HepG2 (cell line): ENCODE measurements around the gene COASY. TPM values are rescaled to one million over a fixed set of nuclear protein-coding genes. Genes with fewer than 3 reads are reported as not detected.

Experiments used
- CHD4 ChIP-seq: fragments of 200-600 bp; sonication (generic); IDR thresholded peaks from 2 replicates; pipeline ENCODE4 v1.7.0; 2017; ENCODE audit warnings: mild to moderate bottlenecking, low read length, borderline replicate concordance
- GATAD1 ChIP-seq: IDR thresholded peaks from 2 replicates; pipeline ENCODE4 v1.6.1; 2016; ENCODE audit warnings: missing genetic modification reagents, missing compliant biosample characterization
- JUND ChIP-seq: sonication (generic); formaldehyde crosslinking; IDR thresholded peaks from 2 replicates; pipeline ENCODE4 v1.8.0; 2022; ENCODE audit warnings: mild to moderate bottlenecking, missing genetic modification reagents
- MXD4 ChIP-seq: IDR thresholded peaks from 2 replicates; pipeline ENCODE4 v1.6.1; 2016; ENCODE audit warnings: mild to moderate bottlenecking, missing biosample characterization, missing genetic modification reagents
- MYNN ChIP-seq: sonication (generic); formaldehyde crosslinking; IDR thresholded peaks from 2 replicates; pipeline ENCODE4 v1.4.0; 2020; ENCODE audit warnings: mild to moderate bottlenecking, low read depth, missing genetic modification reagents
- NFKBIZ ChIP-seq: IDR thresholded peaks from 2 replicates; pipeline ENCODE4 v1.6.1; 2018; ENCODE audit warnings: missing genetic modification reagents, missing compliant biosample characterization
- NR2C2 ChIP-seq: sonication (generic); formaldehyde crosslinking; IDR thresholded peaks from 2 replicates; pipeline ENCODE4 v1.4.0; 2020; ENCODE audit warnings: missing genetic modification reagents, mild to moderate bottlenecking, moderate library complexity, borderline replicate concordance
- RELA ChIP-seq: sonication (generic); formaldehyde crosslinking; IDR thresholded peaks from 2 replicates; pipeline ENCODE4 v1.4.0; 2020; ENCODE audit warnings: missing genetic modification reagents
- SNAI1 ChIP-seq: sonication (generic); formaldehyde crosslinking; IDR thresholded peaks from 2 replicates; pipeline ENCODE4 v1.5.0; 2020; ENCODE audit warnings: mild to moderate bottlenecking, missing genetic modification reagents, borderline replicate concordance
- TEAD3 ChIP-seq: optimal IDR thresholded peaks from 2 replicates; pipeline ENCODE3; 2016; ENCODE audit warnings: borderline replicate concordance
- THAP11 ChIP-seq: IDR thresholded peaks from 2 replicates; pipeline ENCODE4 v1.6.1; 2016; ENCODE audit warnings: missing biosample characterization, missing genetic modification reagents
- TSC22D2 ChIP-seq: sonication (generic); formaldehyde crosslinking; IDR thresholded peaks from 2 replicates; pipeline ENCODE4 v1.5.1; 2020; ENCODE audit warnings: missing genetic modification reagents, mild to moderate bottlenecking, borderline replicate concordance
- YEATS4 ChIP-seq: sonication (generic); formaldehyde crosslinking; IDR thresholded peaks from 2 replicates; pipeline ENCODE4 v1.4.0; 2020; ENCODE audit warnings: missing genetic modification reagents, borderline replicate concordance
- ZFP36L2 ChIP-seq: sonication (generic); formaldehyde crosslinking; IDR thresholded peaks from 2 replicates; pipeline ENCODE4 v1.4.0; 2020; ENCODE audit warnings: missing genetic modification reagents
- ZNF180 ChIP-seq: sonication (generic); formaldehyde crosslinking; IDR thresholded peaks from 2 replicates; pipeline ENCODE4 v1.4.0; 2020; ENCODE audit warnings: low read depth, missing genetic modification reagents, borderline replicate concordance
- ZNF549 ChIP-seq: sonication (generic); formaldehyde crosslinking; IDR thresholded peaks from 2 replicates; pipeline ENCODE4 v1.5.0; 2020; ENCODE audit warnings: missing genetic modification reagents
- ZNF564 ChIP-seq: sonication (generic); formaldehyde crosslinking; IDR thresholded peaks from 2 replicates; pipeline ENCODE4 v1.8.1; 2023; ENCODE audit warnings: mild to moderate bottlenecking, missing genetic modification reagents
- polyA plus RNA-seq, 8 experiments: library from polyadenylated mRNA; depleted of rRNA in 3 of 8; stranded (reverse) in 7 of 8; unstranded in 1 of 8; fragments of >200 nt; fragmentation: Illumina TruSeq in 4 of 8; extraction: Trizol in 4 of 8; gene quantifications; 2 replicates each; pipeline versions ENCODE4 v1.2.1 to v1.2.3, GENCODE V29; 2011 to 2016; ENCODE audit warnings: low read depth in 4 of 8, missing spikeins in 1 of 8, mixed read lengths in 1 of 8; ENCODE audit not compliant: insufficient read depth in 1 of 8
- total RNA-seq, 5 experiments: library from RNA; depleted of rRNA; stranded (reverse); fragments of >200 nt; fragmentation: Illumina TruSeq; extraction: Trizol; gene quantifications; 2 replicates each; pipeline ENCODE4 v1.2.3, GENCODE V29; 2016; ENCODE audit warnings: low read depth in 1 of 5
- TF ChIP-seq, protein P1 (sequence below): sonication (generic); formaldehyde crosslinking; IDR thresholded peaks from 2 replicates; pipeline ENCODE4 v1.5.0; 2020; ENCODE audit warnings: mild to moderate bottlenecking, missing genetic modification reagents, borderline replicate concordance
- TF ChIP-seq, protein P2 (sequence below): sonication (generic); formaldehyde crosslinking; IDR thresholded peaks from 2 replicates; pipeline ENCODE4 v1.4.0; 2020; ENCODE audit warnings: mild to moderate bottlenecking, missing genetic modification reagents
- TF ChIP-seq, protein P3 (sequence below): sonication (generic); formaldehyde crosslinking; IDR thresholded peaks from 2 replicates; pipeline ENCODE4 v1.4.0; 2020; ENCODE audit warnings: mild to moderate bottlenecking, missing genetic modification reagents
- TF ChIP-seq, protein P4 (sequence below): IDR thresholded peaks from 2 replicates; pipeline ENCODE4 v1.6.1; 2016; ENCODE audit warnings: low read depth, control low read depth
- TF ChIP-seq, protein P5 (sequence below): IDR thresholded peaks from 2 replicates; pipeline ENCODE4 v1.6.1; 2016; ENCODE audit warnings: mild to moderate bottlenecking

Gene COASY
- total and polyA plus RNA-seq, 2 of the 13 experiments (the other 11 are each of a cell fraction or from before 2014, with no cell fraction given): 90.7 to 125 TPM

DNA sequence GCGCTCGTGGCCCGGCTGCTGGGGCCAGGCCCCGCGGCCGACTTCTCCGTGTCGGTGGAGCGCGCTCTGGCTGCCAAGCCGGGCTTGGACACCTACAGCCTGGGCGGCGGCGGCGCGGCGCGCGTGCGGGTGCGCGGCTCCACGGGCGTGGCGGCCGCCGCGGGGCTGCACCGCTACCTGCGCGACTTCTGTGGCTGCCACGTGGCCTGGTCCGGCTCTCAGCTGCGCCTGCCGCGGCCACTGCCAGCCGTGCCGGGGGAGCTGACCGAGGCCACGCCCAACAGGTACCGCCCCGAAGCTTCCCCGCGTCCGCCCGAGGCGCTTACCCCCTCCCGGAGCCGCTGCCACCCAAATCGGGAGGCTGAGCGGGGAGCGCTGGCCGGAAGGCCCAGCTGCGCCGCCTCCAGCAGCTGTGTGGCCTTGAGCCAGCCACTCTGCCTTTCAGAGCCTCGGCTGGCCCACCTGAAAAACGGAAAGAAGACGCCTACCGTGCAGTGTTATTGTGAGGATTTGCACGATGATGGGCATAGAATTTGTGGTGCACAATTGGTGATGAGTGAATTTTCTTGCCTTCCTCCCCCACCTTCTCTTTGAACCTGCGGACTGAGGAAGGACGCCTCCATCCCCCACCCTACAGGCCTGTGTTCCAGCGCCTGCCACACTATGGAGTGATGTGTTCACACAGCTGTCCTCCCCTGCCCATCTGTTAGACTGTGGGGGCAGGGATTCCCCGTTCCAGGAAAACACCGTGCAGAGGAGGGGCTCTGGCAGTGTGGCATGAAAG, 25.4 kb upstream of the COASY start (continued):
- TF ChIP-seq, protein P1, sequence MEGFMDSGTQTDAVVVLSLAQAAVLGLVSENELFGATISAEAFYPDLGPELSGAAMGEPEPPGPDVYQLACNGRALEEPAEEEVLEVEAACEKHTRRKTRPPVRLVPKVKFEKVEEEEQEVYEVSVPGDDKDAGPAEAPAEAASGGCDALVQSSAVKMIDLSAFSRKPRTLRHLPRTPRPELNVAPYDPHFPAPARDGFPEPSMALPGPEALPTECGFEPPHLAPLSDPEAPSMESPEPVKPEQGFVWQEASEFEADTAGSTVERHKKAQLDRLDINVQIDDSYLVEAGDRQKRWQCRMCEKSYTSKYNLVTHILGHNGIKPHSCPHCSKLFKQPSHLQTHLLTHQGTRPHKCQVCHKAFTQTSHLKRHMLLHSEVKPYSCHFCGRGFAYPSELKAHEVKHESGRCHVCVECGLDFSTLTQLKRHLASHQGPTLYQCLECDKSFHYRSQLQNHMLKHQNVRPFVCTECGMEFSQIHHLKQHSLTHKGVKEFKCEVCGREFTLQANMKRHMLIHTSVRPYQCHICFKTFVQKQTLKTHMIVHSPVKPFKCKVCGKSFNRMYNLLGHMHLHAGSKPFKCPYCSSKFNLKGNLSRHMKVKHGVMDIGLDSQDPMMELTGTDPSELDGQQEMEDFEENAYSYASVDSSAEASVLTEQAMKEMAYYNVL (CRISPR knock-in tag): peak; percentile 53; the same call in 1 of the 2 replicates
- TF ChIP-seq TSC22D2 (CRISPR knock-in tag) (peak; percentile 90; the same call in 1 of the 2 replicates), JUND (CRISPR knock-in tag) (peak; percentile 39; the same call in 1 of the 2 replicates), SNAI1 (CRISPR knock-in tag) (no peak), MXD4 (CRISPR knock-in tag) (peak; percentile 13; the same call in 1 of the 2 replicates), THAP11 (CRISPR knock-in tag) (peak; percentile 45; the same call in 1 of the 2 replicates), RELA (CRISPR knock-in tag) (peak; percentile 87; the same call in 1 of the 2 replicates), MYNN (CRISPR knock-in tag) (0 out of 2 replicates have a peak, but pooled peaks have one; percentile 72), NR2C2 (CRISPR knock-in tag) (peak; percentile 44; the same call in 1 of the 2 replicates), TEAD3 (peak; percentile 52), ZNF564 (CRISPR knock-in tag) (peak; percentile 75), GATAD1 (peak; percentile 74), NFKBIZ (0 out of 2 replicates have a peak, but pooled peaks have one; percentile 60), CHD4 (no peak), ZNF180 (no peak), ZFP36L2 (CRISPR knock-in tag) (no peak), ZNF549 (CRISPR knock-in tag) (no peak), YEATS4 (CRISPR knock-in tag) (peak; percentile 84)
- TF ChIP-seq, protein P2, sequence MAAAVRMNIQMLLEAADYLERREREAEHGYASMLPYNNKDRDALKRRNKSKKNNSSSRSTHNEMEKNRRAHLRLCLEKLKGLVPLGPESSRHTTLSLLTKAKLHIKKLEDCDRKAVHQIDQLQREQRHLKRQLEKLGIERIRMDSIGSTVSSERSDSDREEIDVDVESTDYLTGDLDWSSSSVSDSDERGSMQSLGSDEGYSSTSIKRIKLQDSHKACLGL (CRISPR knock-in tag): peak; percentile 51; the same call in 1 of the 2 replicates
- TF ChIP-seq, protein P3, sequence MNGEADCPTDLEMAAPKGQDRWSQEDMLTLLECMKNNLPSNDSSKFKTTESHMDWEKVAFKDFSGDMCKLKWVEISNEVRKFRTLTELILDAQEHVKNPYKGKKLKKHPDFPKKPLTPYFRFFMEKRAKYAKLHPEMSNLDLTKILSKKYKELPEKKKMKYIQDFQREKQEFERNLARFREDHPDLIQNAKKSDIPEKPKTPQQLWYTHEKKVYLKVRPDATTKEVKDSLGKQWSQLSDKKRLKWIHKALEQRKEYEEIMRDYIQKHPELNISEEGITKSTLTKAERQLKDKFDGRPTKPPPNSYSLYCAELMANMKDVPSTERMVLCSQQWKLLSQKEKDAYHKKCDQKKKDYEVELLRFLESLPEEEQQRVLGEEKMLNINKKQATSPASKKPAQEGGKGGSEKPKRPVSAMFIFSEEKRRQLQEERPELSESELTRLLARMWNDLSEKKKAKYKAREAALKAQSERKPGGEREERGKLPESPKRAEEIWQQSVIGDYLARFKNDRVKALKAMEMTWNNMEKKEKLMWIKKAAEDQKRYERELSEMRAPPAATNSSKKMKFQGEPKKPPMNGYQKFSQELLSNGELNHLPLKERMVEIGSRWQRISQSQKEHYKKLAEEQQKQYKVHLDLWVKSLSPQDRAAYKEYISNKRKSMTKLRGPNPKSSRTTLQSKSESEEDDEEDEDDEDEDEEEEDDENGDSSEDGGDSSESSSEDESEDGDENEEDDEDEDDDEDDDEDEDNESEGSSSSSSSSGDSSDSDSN (CRISPR knock-in tag): peak; percentile 97
- TF ChIP-seq, protein P4, sequence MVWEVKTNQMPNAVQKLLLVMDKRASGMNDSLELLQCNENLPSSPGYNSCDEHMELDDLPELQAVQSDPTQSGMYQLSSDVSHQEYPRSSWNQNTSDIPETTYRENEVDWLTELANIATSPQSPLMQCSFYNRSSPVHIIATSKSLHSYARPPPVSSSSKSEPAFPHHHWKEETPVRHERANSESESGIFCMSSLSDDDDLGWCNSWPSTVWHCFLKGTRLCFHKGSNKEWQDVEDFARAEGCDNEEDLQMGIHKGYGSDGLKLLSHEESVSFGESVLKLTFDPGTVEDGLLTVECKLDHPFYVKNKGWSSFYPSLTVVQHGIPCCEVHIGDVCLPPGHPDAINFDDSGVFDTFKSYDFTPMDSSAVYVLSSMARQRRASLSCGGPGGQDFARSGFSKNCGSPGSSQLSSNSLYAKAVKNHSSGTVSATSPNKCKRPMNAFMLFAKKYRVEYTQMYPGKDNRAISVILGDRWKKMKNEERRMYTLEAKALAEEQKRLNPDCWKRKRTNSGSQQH (CRISPR knock-in tag): peak; percentile 23; the same call in 1 of the 2 replicates
- TF ChIP-seq, protein P5, sequence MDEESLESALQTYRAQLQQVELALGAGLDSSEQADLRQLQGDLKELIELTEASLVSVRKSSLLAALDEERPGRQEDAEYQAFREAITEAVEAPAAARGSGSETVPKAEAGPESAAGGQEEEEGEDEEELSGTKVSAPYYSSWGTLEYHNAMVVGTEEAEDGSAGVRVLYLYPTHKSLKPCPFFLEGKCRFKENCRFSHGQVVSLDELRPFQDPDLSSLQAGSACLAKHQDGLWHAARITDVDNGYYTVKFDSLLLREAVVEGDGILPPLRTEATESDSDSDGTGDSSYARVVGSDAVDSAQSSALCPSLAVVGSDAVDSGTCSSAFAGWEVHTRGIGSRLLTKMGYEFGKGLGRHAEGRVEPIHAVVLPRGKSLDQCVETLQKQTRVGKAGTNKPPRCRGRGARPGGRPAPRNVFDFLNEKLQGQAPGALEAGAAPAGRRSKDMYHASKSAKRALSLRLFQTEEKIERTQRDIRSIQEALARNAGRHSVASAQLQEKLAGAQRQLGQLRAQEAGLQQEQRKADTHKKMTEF (CRISPR knock-in tag): peak; percentile 87
